Neural progenitor cell (in vitro differentiated cells): ENCODE data around the gene GPATCH11. TPM values are rescaled to one million over a fixed set of nuclear protein-coding genes. Genes with fewer than 3 reads are reported as not detected.

Experiments
- DNase-seq: peaks from one replicate; pipeline ENCODE4 v3.0.0-alpha.2; 2016; ENCODE audit warnings: low spot score
- H2AFZ ChIP-seq: fragments of 200-600 bp; sonication (generic); replicated peaks from 2 replicates; pipeline ENCODE4 v1.6.1; 2016; ENCODE audit warnings: antibody characterized with exemption
- H3F3A ChIP-seq: fragments of 200-600 bp; sonication (generic); 2 replicates; pipeline ENCODE4 v1.6.1; 2016; ENCODE audit warnings: antibody characterized with exemption, low read depth
- H3K27ac ChIP-seq: fragments of 200-600 bp; sonication (generic); 2 replicates; pipeline ENCODE4 v1.5.1; 2016; ENCODE audit warnings: mild to moderate bottlenecking
- H3K27me3 ChIP-seq: fragments of 200-600 bp; sonication (generic); 2 replicates; pipeline ENCODE4 v1.6.1; 2016; ENCODE audit warnings: mild to moderate bottlenecking, moderate library complexity
- H3K36me3 ChIP-seq: fragments of 200-600 bp; sonication (generic); 2 replicates; pipeline ENCODE4 v1.5.1; 2016
- H3K4me1 ChIP-seq: fragments of 200-600 bp; sonication (generic); 2 replicates; pipeline ENCODE4 v1.6.1; 2016; ENCODE audit warnings: mixed run types
- H3K4me2 ChIP-seq: fragments of 200-600 bp; sonication (generic); 2 replicates; pipeline ENCODE4 v1.6.1; 2016
- H3K4me3 ChIP-seq: fragments of 200-600 bp; sonication (generic); 2 replicates; pipeline ENCODE4 v1.5.1; 2016
- H3K79me2 ChIP-seq: fragments of 200-600 bp; sonication (generic); 2 replicates; pipeline ENCODE4 v1.6.1; 2016; ENCODE audit warnings: low read depth
- H3K9ac ChIP-seq: fragments of 200-600 bp; sonication (generic); 2 replicates; pipeline ENCODE4 v1.6.1; 2016
- H3K9me3 ChIP-seq: fragments of 200-600 bp; sonication (generic); 2 replicates; pipeline ENCODE4 v1.5.1; 2016; ENCODE audit warnings: low read depth
- H4K20me1 ChIP-seq: fragments of 200-600 bp; sonication (generic); 2 replicates; pipeline ENCODE4 v1.6.1; 2016; ENCODE audit warnings: low read depth
- H3K27ac Mint-ChIP-seq: 3 replicates; pipeline ENCODE4 v1.8.0; 2021; ENCODE audit warnings: mixed read lengths
- H3K27me3 Mint-ChIP-seq: 2 replicates; pipeline ENCODE4 v1.8.0; 2022; ENCODE audit warnings: low read depth, mild to moderate bottlenecking, inconsistent platforms, moderate library complexity, mixed read lengths; ENCODE audit not compliant: insufficient read depth
- H3K36me3 Mint-ChIP-seq: 3 replicates; pipeline ENCODE4 v1.8.0; 2021; ENCODE audit warnings: mixed read lengths
- H3K4me1 Mint-ChIP-seq: 3 replicates; pipeline ENCODE4 v1.8.0; 2021; ENCODE audit warnings: mixed read lengths
- H3K4me3 Mint-ChIP-seq: 3 replicates; pipeline ENCODE4 v1.8.0; 2021; ENCODE audit warnings: mild to moderate bottlenecking, moderate library complexity, mixed read lengths
- H3K9me3 Mint-ChIP-seq: 3 replicates; pipeline ENCODE4 v1.8.0; 2020; ENCODE audit warnings: mixed read lengths
- EZH2 ChIP-seq: fragments of 200-600 bp; sonication (generic); IDR thresholded peaks from 2 replicates; pipeline ENCODE4 v1.6.1; 2017; ENCODE audit warnings: antibody characterized with exemption, mild to moderate bottlenecking, moderate library complexity
- EZH2phosphoT487 ChIP-seq: fragments of 200-600 bp; sonication (generic); IDR thresholded peaks from 2 replicates; pipeline ENCODE4 v1.6.1; 2017; ENCODE audit warnings: antibody characterized with exemption
- total RNA-seq: library from RNA; depleted of rRNA; stranded (reverse); fragments of >200 nt; gene quantifications from 2 replicates; pipeline ENCODE4 v1.2.3, GENCODE V29; 2015; ENCODE audit warnings: low replicate concordance
- TF ChIP-seq, protein P1 (sequence below): fragments of 200-600 bp; sonication (generic); IDR thresholded peaks from 2 replicates; pipeline ENCODE4 v1.5.1; 2017; ENCODE audit warnings: antibody characterized with exemption, mild to moderate bottlenecking

The GPATCH11 gene
- total RNA-seq = 5.7 and 9.9 TPM in 2 replicates

DNA sequence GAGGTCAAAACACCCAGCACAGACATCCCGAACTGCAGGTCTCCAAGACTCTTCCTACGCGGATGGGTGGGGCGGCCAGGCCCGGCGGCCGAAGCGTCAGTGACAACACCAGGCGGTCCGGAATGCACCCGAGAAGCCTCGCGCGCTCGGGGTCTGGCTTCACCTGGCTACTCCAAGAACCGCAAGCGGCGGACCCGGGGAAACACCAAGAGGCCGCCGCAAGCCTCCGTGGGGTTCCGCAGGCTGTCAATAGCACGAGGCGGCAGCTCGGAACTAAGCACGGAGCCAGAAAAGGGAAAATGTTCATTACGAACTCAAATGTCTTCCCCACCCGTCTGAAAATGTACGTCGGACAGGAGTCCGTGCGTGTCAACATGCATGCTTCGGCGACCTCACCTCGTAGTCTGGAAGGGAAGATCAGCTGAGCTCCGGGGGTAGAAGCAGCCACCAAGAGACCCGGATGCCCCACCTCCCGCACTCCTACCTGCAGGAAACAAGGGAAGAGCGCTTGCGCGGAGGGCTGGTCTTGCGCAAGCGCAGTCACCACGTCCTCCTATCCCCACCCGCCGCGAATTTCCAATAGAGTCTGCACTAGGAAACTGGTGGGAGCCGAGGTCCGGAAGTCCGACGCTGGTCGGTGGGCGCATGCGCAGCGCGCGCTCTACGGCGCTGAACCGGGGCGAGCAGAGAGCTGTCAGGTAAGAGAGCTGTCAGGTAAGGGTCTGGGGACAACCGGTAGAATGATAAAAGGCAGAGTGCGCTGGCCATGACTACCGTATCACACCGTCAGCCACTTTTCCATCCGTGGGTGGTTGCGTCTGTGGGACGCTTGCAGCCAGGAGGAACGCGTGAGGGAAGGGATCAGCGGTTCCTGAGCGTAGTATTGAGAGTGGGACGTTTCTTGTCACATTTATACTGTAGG lies at the start of gene GPATCH11, which contains the start of gene HEATR5B:
TSS of gene GPATCH11 (plus strand) at position 646 of the 922 bp plus-strand sequence. CDS start 3,864 bp downstream, outside the sequence.
TSS of gene HEATR5B (minus strand) at position 500 of the 922 bp plus-strand sequence. CDS start 958 bp downstream, outside the sequence.
- H3K27me3 Mint-ChIP-seq = no peaks in the 10 kb centered on the region
- peaks cover 4% of the 10 kb centered on the region for H3K4me1 ChIP-seq
- H3K4me1 Mint-ChIP-seq = peaks cover 12% of the 10 kb centered on the region
- no peaks in the 10 kb centered on the region for H3K9me3 Mint-ChIP-seq
- no peaks in the 10 kb centered on the region for H4K20me1 ChIP-seq
- H3K4me3 ChIP-seq = peak within 1 kb of the TSS; percentile 63
- DNase-seq = peak; percentile 98
- no peaks in the 10 kb centered on the region for H3K27me3 ChIP-seq
- TF ChIP-seq EZH2 (no peak), EZH2phosphoT487 (no peak)
- TF ChIP-seq, protein P1, sequence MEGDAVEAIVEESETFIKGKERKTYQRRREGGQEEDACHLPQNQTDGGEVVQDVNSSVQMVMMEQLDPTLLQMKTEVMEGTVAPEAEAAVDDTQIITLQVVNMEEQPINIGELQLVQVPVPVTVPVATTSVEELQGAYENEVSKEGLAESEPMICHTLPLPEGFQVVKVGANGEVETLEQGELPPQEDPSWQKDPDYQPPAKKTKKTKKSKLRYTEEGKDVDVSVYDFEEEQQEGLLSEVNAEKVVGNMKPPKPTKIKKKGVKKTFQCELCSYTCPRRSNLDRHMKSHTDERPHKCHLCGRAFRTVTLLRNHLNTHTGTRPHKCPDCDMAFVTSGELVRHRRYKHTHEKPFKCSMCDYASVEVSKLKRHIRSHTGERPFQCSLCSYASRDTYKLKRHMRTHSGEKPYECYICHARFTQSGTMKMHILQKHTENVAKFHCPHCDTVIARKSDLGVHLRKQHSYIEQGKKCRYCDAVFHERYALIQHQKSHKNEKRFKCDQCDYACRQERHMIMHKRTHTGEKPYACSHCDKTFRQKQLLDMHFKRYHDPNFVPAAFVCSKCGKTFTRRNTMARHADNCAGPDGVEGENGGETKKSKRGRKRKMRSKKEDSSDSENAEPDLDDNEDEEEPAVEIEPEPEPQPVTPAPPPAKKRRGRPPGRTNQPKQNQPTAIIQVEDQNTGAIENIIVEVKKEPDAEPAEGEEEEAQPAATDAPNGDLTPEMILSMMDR = no peak
- H3K27ac Mint-ChIP-seq = no peak within 1 kb of the TSS
- peak within 1 kb of the TSS; percentile 88 for H3K4me2 ChIP-seq
- H3F3A ChIP-seq = peaks cover 6% of the 10 kb centered on the region
- no peaks in the 10 kb centered on the region for H3K36me3 Mint-ChIP-seq
- H3K9ac ChIP-seq = peak within 1 kb of the TSS; percentile 40
- no peak within 1 kb of the TSS for H3K27ac ChIP-seq
- H3K9me3 ChIP-seq = no peaks in the 10 kb centered on the region
- H3K36me3 ChIP-seq = peaks cover 3% of the 10 kb centered on the region
- peaks cover 9% of the 10 kb centered on the region for H3K79me2 ChIP-seq
- H2AFZ ChIP-seq = peak within 1 kb of the TSS; percentile 87
- no peak within 1 kb of the TSS for H3K4me3 Mint-ChIP-seq

DNA sequence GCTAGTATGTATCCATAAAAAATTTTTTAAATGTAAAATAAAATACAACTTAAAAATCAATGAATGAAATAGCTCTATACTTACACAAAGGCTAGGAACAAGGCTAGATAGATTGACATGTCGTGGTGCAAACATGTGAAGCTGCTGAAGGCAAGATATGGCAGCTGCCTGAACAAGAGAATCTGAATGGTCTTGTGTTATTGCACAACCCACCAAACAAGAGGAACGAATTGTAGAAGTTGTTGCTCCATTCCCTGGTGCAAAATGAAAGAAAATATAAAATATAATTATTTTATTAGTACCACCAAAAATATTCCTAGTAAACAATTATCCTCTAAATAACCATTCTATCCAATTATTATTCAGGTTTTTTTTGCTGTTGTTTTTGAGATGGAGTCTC lies 46.5 kb upstream of the GPATCH11 start:
- Histone ChIP-seq H3K4me1 (no peaks in the 10 kb centered on the region), H3K4me3 (no peak overlapping the region), H3K79me2 (no peaks in the 10 kb centered on the region), H3K27me3 (no peaks in the 10 kb centered on the region), H2AFZ (no peak overlapping the region), H3K36me3 (no peaks in the 10 kb centered on the region), H4K20me1 (no peaks in the 10 kb centered on the region), H3K9me3 (no peaks in the 10 kb centered on the region), H3K9ac (no peak overlapping the region), H3F3A (no peaks in the 10 kb centered on the region), H3K4me2 (no peak overlapping the region), H3K27ac (no peak overlapping the region)
- no peak overlapping the region for H3K4me3 Mint-ChIP-seq
- H3K36me3 Mint-ChIP-seq = peaks cover 9% of the 10 kb centered on the region
- TF ChIP-seq, protein P1 = no peak
- TF ChIP-seq EZH2phosphoT487 (no peak), EZH2 (no peak)
- no peak for DNase-seq
- H3K27ac Mint-ChIP-seq = no peak overlapping the region
- no peaks in the 10 kb centered on the region for H3K9me3 Mint-ChIP-seq
- H3K4me1 Mint-ChIP-seq = no peaks in the 10 kb centered on the region
- H3K27me3 Mint-ChIP-seq = no peaks in the 10 kb centered on the region

DNA sequence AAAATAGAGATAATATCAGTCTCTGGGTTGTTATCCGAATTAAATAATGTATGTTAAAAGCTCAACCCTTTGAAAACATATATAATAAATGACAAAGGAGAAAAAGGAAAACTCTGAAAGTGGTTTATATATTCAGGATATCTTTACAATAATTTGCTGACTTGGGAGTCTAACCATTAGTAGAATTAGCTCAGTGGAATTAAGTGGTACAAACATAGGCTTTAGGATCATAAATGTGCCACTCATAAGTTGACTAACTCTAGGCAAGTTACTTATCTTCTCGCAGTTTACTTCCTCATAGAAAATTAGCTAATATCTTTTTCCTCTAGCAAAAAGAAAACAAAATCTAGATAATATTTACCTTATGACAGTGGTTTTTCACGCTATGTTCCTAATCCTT lies 44.7 kb upstream of the GPATCH11 start:
- Histone ChIP-seq H3K9me3 (no peaks in the 10 kb centered on the region), H2AFZ (no peak overlapping the region), H3K9ac (no peak overlapping the region), H3K36me3 (no peaks in the 10 kb centered on the region), H4K20me1 (no peaks in the 10 kb centered on the region), H3K27ac (no peak overlapping the region), H3K4me1 (no peaks in the 10 kb centered on the region), H3K4me3 (no peak overlapping the region), H3K27me3 (no peaks in the 10 kb centered on the region), H3K79me2 (no peaks in the 10 kb centered on the region), H3F3A (no peaks in the 10 kb centered on the region), H3K4me2 (no peak overlapping the region)
- Mint-ChIP-seq H3K27me3 (no peaks in the 10 kb centered on the region), H3K4me3 (no peak overlapping the region), H3K4me1 (no peaks in the 10 kb centered on the region), H3K36me3 (peaks cover 8% of the 10 kb centered on the region), H3K9me3 (no peaks in the 10 kb centered on the region), H3K27ac (no peak overlapping the region)
- no peak for DNase-seq
- TF ChIP-seq EZH2 (no peak), EZH2phosphoT487 (no peak)
- TF ChIP-seq, protein P1 = no peak
